ENCODE measurements around the gene PARN. TPM values are rescaled to one million over a fixed set of nuclear protein-coding genes. Genes with fewer than 3 reads are reported as not detected.

PARN gene
- total RNA-seq, 1 experiment from 2014 or later, result 30.7 TPM

- no peaks in the 10 kb centered on the region for H3K9me3 ChIP-seq
- Mint-ChIP-seq H3K27ac (ENCODE audit: unreplicated experiment) (no peak overlapping the region), H3K36me3 (ENCODE audit: insufficient read depth, unreplicated experiment) (no peaks in the 10 kb centered on the region), H3K27me3 (ENCODE audit: insufficient read depth, unreplicated experiment) (no peaks in the 10 kb centered on the region), H3K9me3 (ENCODE audit: unreplicated experiment) (no peaks in the 10 kb centered on the region), H3K4me1 (ENCODE audit: low read depth, unreplicated experiment) (peaks cover 16% of the 10 kb centered on the region), H3K4me3 (ENCODE audit: unreplicated experiment) (no peak overlapping the region)
- no peaks in the 10 kb centered on the region for H3K36me3 ChIP-seq (ENCODE audit: control insufficient read depth, insufficient read depth, low read length)
- intact Hi-C loops (cut with micrococcal nuclease; ENCODE audit: unreplicated experiment), result no loop called here
- POLR2A ChIA-PET, result no interaction called here
- H3K4me3 ChIP-seq (ENCODE audit: low read depth, low read length), result no peak overlapping the region
- no TSS peak for BruUV-seq (replicated peaks)
- H3K27me3 ChIP-seq (replicated peaks; ENCODE audit: control insufficient read depth, insufficient read depth, low read length), result no peaks in the 10 kb centered on the region
- DNase-seq, result no peak
- CTCF ChIA-PET, result no interaction called here
- peaks cover 4% of the 10 kb centered on the region for H3K4me1 ChIP-seq
- no peak for TF ChIP-seq CTCF (IDR thresholded peaks at IDR 0.05; ENCODE audit: insufficient read depth in 1 of 2, low read depth in 1 of 2, low read length in 1 of 2, severe bottlenecking in 1 of 2, unreplicated experiment in 1 of 2)
These were observed 175.7 kb downstream of the PARN start for GRCh38 chr16:14454391-14454790.

GRCh38 chr16:14452066-14452465 is 178.0 kb downstream of the PARN start:
- H3K27ac Mint-ChIP-seq (ENCODE audit: unreplicated experiment), result no peak overlapping the region
- no peaks in the 10 kb centered on the region for H3K27me3 Mint-ChIP-seq (ENCODE audit: insufficient read depth, unreplicated experiment)
- intact Hi-C loops (cut with micrococcal nuclease; ENCODE audit: unreplicated experiment), result no loop called here
- peaks cover 4% of the 10 kb centered on the region for H3K4me1 ChIP-seq
- no peaks in the 10 kb centered on the region for H3K9me3 ChIP-seq
- CTCF ChIA-PET, result no interaction called here
- H3K4me3 Mint-ChIP-seq (ENCODE audit: unreplicated experiment), result no peak overlapping the region
- no peak overlapping the region for H3K4me3 ChIP-seq (ENCODE audit: low read depth, low read length)
- H3K27me3 ChIP-seq (replicated peaks; ENCODE audit: control insufficient read depth, insufficient read depth, low read length), result no peaks in the 10 kb centered on the region
- no peaks in the 10 kb centered on the region for H3K9me3 Mint-ChIP-seq (ENCODE audit: unreplicated experiment)
- H3K4me1 Mint-ChIP-seq (ENCODE audit: low read depth, unreplicated experiment), result peaks cover 16% of the 10 kb centered on the region
- H3K36me3 ChIP-seq (ENCODE audit: control insufficient read depth, insufficient read depth, low read length), result no peaks in the 10 kb centered on the region
- no peak for TF ChIP-seq CTCF (IDR thresholded peaks at IDR 0.05; ENCODE audit: insufficient read depth in 1 of 2, low read depth in 1 of 2, low read length in 1 of 2, severe bottlenecking in 1 of 2, unreplicated experiment in 1 of 2)
- POLR2A ChIA-PET, result no interaction called here
- H3K36me3 Mint-ChIP-seq (ENCODE audit: insufficient read depth, unreplicated experiment), result no peaks in the 10 kb centered on the region
- DNase-seq, result no peak
- no TSS peak for BruUV-seq (replicated peaks)

- Histone ChIP-seq H3K4me3 (ENCODE audit: low read depth, low read length) (no peak overlapping the region), H3K9me3 (no peaks in the 10 kb centered on the region), H3K36me3 (ENCODE audit: control insufficient read depth, insufficient read depth, low read length) (no peaks in the 10 kb centered on the region), H3K4me1 (peaks cover 4% of the 10 kb centered on the region), H3K27me3 (replicated peaks; ENCODE audit: control insufficient read depth, insufficient read depth, low read length) (no peaks in the 10 kb centered on the region)
- ChIA-PET CTCF (no interaction called here), POLR2A (no interaction called here)
- intact Hi-C loops (cut with micrococcal nuclease; ENCODE audit: unreplicated experiment), result no loop called here
- TF ChIP-seq CTCF (IDR thresholded peaks at IDR 0.05; ENCODE audit: insufficient read depth in 1 of 2, low read depth in 1 of 2, low read length in 1 of 2, severe bottlenecking in 1 of 2, unreplicated experiment in 1 of 2), result no peak
- BruUV-seq (replicated peaks), result no TSS peak
- no peak overlapping the region for H3K27ac Mint-ChIP-seq (ENCODE audit: unreplicated experiment)
- H3K4me3 Mint-ChIP-seq (ENCODE audit: unreplicated experiment), result no peak overlapping the region
- H3K4me1 Mint-ChIP-seq (ENCODE audit: low read depth, unreplicated experiment), result peaks cover 14% of the 10 kb centered on the region
- H3K36me3 Mint-ChIP-seq (ENCODE audit: insufficient read depth, unreplicated experiment), result no peaks in the 10 kb centered on the region
- H3K9me3 Mint-ChIP-seq (ENCODE audit: unreplicated experiment), result no peaks in the 10 kb centered on the region
- DNase-seq, result no peak
- no peaks in the 10 kb centered on the region for H3K27me3 Mint-ChIP-seq (ENCODE audit: insufficient read depth, unreplicated experiment)
These were observed 179.2 kb downstream of the PARN start for GRCh38 chr16:14450846-14451245.

Data from Caco-2 (cell line).